Measurements from ENCODE around the gene RETREG2. TPM values are rescaled to one million over a fixed set of nuclear protein-coding genes. Genes with fewer than 3 reads are reported as not detected.

Gene RETREG2
- total RNA-seq, 1 experiment from 2014 or later: 49.3 TPM

DNA sequence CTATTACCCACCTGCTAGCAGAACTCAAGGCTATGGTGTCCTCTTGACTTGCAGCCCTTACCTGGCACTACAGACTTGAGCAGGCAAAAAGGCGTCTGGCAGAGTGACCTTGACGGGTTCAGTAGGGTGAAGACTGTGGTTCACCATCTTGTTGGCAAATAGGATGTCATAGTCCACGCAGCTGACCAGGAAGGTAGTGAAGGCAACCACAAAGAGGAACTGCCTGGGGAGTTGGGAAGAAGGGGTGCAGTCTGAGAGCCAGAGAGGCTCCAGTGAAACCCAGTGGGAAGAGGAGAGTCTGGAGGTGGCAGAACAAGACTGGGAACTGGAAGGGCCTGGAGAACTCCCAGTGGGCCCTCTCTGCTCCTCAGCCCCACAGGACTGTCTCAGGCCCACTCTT lies 47.3 kb downstream of the RETREG2 start:
- H3K4me1 Mint-ChIP-seq (ENCODE audit: insufficient read depth, unreplicated experiment): peaks cover 12% of the 10 kb centered on the region
- H3K4me3 Mint-ChIP-seq (ENCODE audit: unreplicated experiment): no peak overlapping the region
- no peak for TF ChIP-seq CTCF (IDR thresholded peaks at IDR 0.05; ENCODE audit: unreplicated experiment)
- H3K27me3 Mint-ChIP-seq (ENCODE audit: insufficient read depth, unreplicated experiment): no peaks in the 10 kb centered on the region
- no TSS peak for BruUV-seq (replicated peaks)
- ChIA-PET CTCF (interaction anchor here (0.7 to 1.5 kb wide), 3 partner anchors 61 to 73 kb away, joined by 3 to 5 read pairs (median 4); no protein-coding TSS in a partner anchor), POLR2A (interaction anchor here (1.6 to 2.9 kb wide), 3 partner anchors 18 to 19 kb away, joined by 5 to 13 read pairs (median 6); partner anchors contain the start of genes GLB1L, STK16 and ZFAND2B)
- peaks cover 56% of the 10 kb centered on the region for H3K36me3 Mint-ChIP-seq (ENCODE audit: insufficient read depth, unreplicated experiment)
- DNase-seq (ENCODE audit: unreplicated experiment): no peak
- H3K27ac Mint-ChIP-seq (ENCODE audit: low read depth, unreplicated experiment): peak overlapping the region; percentile 57
- intact Hi-C loops (cut with micrococcal nuclease): no loop called here
- no peaks in the 10 kb centered on the region for H3K9me3 Mint-ChIP-seq (ENCODE audit: unreplicated experiment)

- Mint-ChIP-seq H3K4me1 (ENCODE audit: insufficient read depth, unreplicated experiment) (peaks cover 12% of the 10 kb centered on the region), H3K27ac (ENCODE audit: low read depth, unreplicated experiment) (peak overlapping the region; percentile 99), H3K4me3 (ENCODE audit: unreplicated experiment) (peak overlapping the region; percentile 100), H3K36me3 (ENCODE audit: insufficient read depth, unreplicated experiment) (peaks cover 64% of the 10 kb centered on the region), H3K27me3 (ENCODE audit: insufficient read depth, unreplicated experiment) (no peaks in the 10 kb centered on the region), H3K9me3 (ENCODE audit: unreplicated experiment) (no peaks in the 10 kb centered on the region)
- CTCF ChIA-PET: interaction anchor here (0.7 to 4.9 kb wide), 5 partner anchors 13 to 320 kb away, joined by 3 to 41 read pairs (median 7); no protein-coding TSS in a partner anchor
- intact Hi-C loops (cut with micrococcal nuclease): loop anchor here (2.0 kb wide), 2 partner anchors 51 to 67 kb away; partner anchors contain the start of gene DNAJB2
- no peak for TF ChIP-seq CTCF (IDR thresholded peaks at IDR 0.05; ENCODE audit: unreplicated experiment)
- DNase-seq (ENCODE audit: unreplicated experiment): no peak
- POLR2A ChIA-PET: interaction anchor here (0.6 to 14.6 kb wide), 21 partner anchors 11 to 695 kb away, joined by 3 to 401 read pairs (median 12); partner anchors contain the start of genes ABCB6, CNPPD1, DNAJB2 and DNPEP
- no TSS peak for BruUV-seq (replicated peaks)
These were observed 50.2 kb downstream of the RETREG2 start for GRCh38 chr2:219228041-219228910.

GRCh38 chr2:219228911-219229304 lies 50.8 kb downstream of the RETREG2 start:
- no peak for TF ChIP-seq CTCF (IDR thresholded peaks at IDR 0.05; ENCODE audit: unreplicated experiment)
- H3K4me3 Mint-ChIP-seq (ENCODE audit: unreplicated experiment): peak overlapping the region; percentile 100
- H3K4me1 Mint-ChIP-seq (ENCODE audit: insufficient read depth, unreplicated experiment): peaks cover 12% of the 10 kb centered on the region
- peaks cover 64% of the 10 kb centered on the region for H3K36me3 Mint-ChIP-seq (ENCODE audit: insufficient read depth, unreplicated experiment)
- no peak for DNase-seq (ENCODE audit: unreplicated experiment)
- CTCF ChIA-PET: interaction anchor here (0.6 to 4.9 kb wide), 6 partner anchors 13 to 342 kb away, joined by 3 to 41 read pairs (median 8); no protein-coding TSS in a partner anchor
- intact Hi-C loops (cut with micrococcal nuclease): loop anchor here (1.0 to 2.0 kb wide), 3 partner anchors 50 to 66 kb away; partner anchors contain the start of gene DNAJB2
- H3K27ac Mint-ChIP-seq (ENCODE audit: low read depth, unreplicated experiment): peak overlapping the region; percentile 99
- H3K27me3 Mint-ChIP-seq (ENCODE audit: insufficient read depth, unreplicated experiment): no peaks in the 10 kb centered on the region
- H3K9me3 Mint-ChIP-seq (ENCODE audit: unreplicated experiment): no peaks in the 10 kb centered on the region
- POLR2A ChIA-PET: interaction anchor here (0.6 to 14.6 kb wide), 18 partner anchors 9 to 696 kb away, joined by 3 to 401 read pairs (median 14); partner anchors contain the start of genes ABCB6, CNPPD1, DNAJB2 and DNPEP
- BruUV-seq (replicated peaks): no TSS peak
